Measurements from ENCODE around the gene TRIM72.
"Not testable (repeated sequence)": the region's sequence is repeated elsewhere in the genome, so short reads cannot be mapped to it uniquely, and the experiment has no call there.

TRIM72 gene

GRCh38 chr16:31186930-31187807, 26.8 kb upstream of the TRIM72 start:
- H3K36me3 Mint-ChIP-seq (ENCODE audit: low read depth) = peaks cover 89% of the 10 kb centered on the region
- no peaks in the 10 kb centered on the region for H3K27me3 Mint-ChIP-seq (ENCODE audit: low read depth)
- peak overlapping the region; percentile 18 for H3K27ac Mint-ChIP-seq
- H3K4me1 Mint-ChIP-seq (ENCODE audit: low read depth) = peaks cover 74% of the 10 kb centered on the region
- no peak overlapping the region for H3K4me3 Mint-ChIP-seq
- H3K9me3 Mint-ChIP-seq = no peaks in the 10 kb centered on the region

DNA sequence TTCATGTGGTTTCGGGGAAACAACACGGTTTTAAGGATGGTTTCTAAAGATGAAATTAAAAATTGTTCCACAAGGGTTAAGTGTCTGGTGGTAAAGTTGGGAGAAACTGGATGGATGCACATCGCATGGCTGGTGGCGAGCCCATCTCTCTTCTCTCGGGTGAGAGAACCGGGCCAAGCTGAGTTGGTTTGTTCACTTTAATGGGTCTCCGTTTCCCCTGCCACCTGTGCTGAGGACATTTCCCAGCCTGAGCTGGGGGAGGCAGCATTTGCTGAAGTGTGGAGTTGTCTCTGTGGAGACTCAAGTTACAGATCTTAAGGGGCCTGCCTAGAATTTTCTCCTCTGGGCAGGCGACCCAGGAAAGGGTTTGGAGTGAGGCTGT, 26.1 kb upstream of the TRIM72 start:
- H3K4me3 Mint-ChIP-seq = no peak overlapping the region
- no peaks in the 10 kb centered on the region for H3K9me3 Mint-ChIP-seq
- no peak overlapping the region for H3K27ac Mint-ChIP-seq
- peaks cover 68% of the 10 kb centered on the region for H3K4me1 Mint-ChIP-seq (ENCODE audit: low read depth)
- H3K27me3 Mint-ChIP-seq (ENCODE audit: low read depth) = no peaks in the 10 kb centered on the region
- H3K36me3 Mint-ChIP-seq (ENCODE audit: low read depth) = peaks cover 84% of the 10 kb centered on the region

- no peaks in the 10 kb centered on the region for H3K27me3 Mint-ChIP-seq (ENCODE audit: low read depth)
- H3K4me1 Mint-ChIP-seq (ENCODE audit: low read depth) = peaks cover 65% of the 10 kb centered on the region
- H3K36me3 Mint-ChIP-seq (ENCODE audit: low read depth) = peaks cover 81% of the 10 kb centered on the region
- H3K4me3 Mint-ChIP-seq = peak overlapping the region; percentile 9
- peak overlapping the region; percentile 29 for H3K27ac Mint-ChIP-seq
- no peaks in the 10 kb centered on the region for H3K9me3 Mint-ChIP-seq
These were observed 25.2 kb upstream of the TRIM72 start for GRCh38 chr16:31188450-31189411.

- Mint-ChIP-seq H3K4me3 (no peak overlapping the region), H3K27ac (peak overlapping the region; percentile 29), H3K9me3 (no peaks in the 10 kb centered on the region), H3K27me3 (ENCODE audit: low read depth) (no peaks in the 10 kb centered on the region), H3K4me1 (ENCODE audit: low read depth) (peaks cover 63% of the 10 kb centered on the region), H3K36me3 (ENCODE audit: low read depth) (peaks cover 78% of the 10 kb centered on the region)
These were observed 24.5 kb upstream of the TRIM72 start for GRCh38 chr16:31189412-31189778.

GRCh38 chr16:31190061-31190460, 23.9 kb upstream of the TRIM72 start:
- Mint-ChIP-seq H3K27ac (peak overlapping the region; percentile 55), H3K27me3 (ENCODE audit: low read depth) (no peaks in the 10 kb centered on the region), H3K4me1 (ENCODE audit: low read depth) (peaks cover 57% of the 10 kb centered on the region), H3K36me3 (ENCODE audit: low read depth) (peaks cover 77% of the 10 kb centered on the region), H3K9me3 (no peaks in the 10 kb centered on the region), H3K4me3 (no peak overlapping the region)

DNA sequence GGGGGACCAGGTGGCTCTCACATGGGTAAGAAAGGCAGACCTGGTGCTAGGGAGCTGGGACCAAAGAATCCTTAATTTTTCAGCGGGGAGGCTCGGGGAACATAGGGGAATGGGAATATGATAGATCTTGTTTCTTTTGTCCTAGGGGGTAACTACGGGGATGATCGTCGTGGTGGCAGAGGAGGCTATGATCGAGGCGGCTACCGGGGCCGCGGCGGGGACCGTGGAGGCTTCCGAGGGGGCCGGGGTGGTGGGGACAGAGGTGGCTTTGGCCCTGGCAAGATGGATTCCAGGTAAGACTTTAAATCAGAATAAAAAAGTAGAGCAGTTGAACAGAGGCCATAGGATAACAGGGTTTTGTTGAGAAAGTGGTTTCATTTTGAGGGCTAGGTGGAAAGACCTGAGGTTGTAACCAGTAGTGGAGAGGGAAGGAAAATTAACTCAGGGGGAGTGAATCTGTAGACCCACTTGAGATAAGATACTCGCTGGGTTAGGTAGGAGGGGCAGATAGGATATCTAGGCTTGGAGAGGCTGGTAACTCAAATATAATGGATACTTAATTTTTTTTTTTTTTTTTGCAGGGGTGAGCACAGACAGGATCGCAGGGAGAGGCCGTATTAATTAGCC, 23.0 kb upstream of the TRIM72 start:
- Mint-ChIP-seq H3K4me3 (no peak overlapping the region), H3K27ac (peak overlapping the region; percentile 61), H3K36me3 (ENCODE audit: low read depth) (peaks cover 73% of the 10 kb centered on the region), H3K27me3 (ENCODE audit: low read depth) (no peaks in the 10 kb centered on the region), H3K4me1 (ENCODE audit: low read depth) (peaks cover 48% of the 10 kb centered on the region), H3K9me3 (no peaks in the 10 kb centered on the region)

DNA sequence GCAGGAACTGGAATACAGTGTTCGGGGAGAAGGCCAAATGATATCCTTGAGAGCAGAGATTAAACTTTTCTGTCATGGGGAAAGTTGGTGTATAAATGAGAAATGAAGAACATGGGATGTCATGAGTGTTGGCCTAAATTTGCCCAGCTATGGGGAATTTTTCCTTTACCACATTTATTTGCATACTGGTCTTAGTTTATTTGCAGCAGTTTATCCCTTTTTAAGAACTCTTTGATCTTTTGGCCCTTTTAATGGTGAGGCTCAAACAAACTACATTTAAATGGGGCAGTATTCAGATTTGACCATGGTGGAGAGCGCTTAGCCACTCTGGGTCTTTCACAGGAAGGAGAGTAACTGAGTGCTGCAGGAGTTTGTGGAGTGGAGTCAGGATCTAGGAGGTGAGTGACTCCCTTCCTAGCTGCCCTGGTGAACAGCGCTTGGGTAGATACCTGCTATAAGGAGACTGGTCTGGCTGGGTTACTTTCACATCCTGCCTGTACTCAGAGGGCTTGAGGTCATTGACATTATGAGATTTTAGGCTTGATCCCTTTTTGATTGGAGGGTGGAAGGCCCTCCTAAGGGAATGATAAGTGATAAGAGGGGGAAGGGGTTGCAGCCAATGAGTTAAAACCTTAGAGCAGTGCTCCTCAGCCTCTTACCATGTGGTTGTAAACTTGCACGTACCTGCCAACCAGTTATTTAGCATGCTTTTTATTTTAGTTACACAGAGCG, 22.1 kb upstream of the TRIM72 start:
- H3K27me3 Mint-ChIP-seq (ENCODE audit: low read depth) = no peaks in the 10 kb centered on the region
- no peaks in the 10 kb centered on the region for H3K9me3 Mint-ChIP-seq
- peak overlapping the region; percentile 31 for H3K27ac Mint-ChIP-seq
- peaks cover 43% of the 10 kb centered on the region for H3K4me1 Mint-ChIP-seq (ENCODE audit: low read depth)
- peaks cover 69% of the 10 kb centered on the region for H3K36me3 Mint-ChIP-seq (ENCODE audit: low read depth)
- H3K4me3 Mint-ChIP-seq = no peak overlapping the region

DNA sequence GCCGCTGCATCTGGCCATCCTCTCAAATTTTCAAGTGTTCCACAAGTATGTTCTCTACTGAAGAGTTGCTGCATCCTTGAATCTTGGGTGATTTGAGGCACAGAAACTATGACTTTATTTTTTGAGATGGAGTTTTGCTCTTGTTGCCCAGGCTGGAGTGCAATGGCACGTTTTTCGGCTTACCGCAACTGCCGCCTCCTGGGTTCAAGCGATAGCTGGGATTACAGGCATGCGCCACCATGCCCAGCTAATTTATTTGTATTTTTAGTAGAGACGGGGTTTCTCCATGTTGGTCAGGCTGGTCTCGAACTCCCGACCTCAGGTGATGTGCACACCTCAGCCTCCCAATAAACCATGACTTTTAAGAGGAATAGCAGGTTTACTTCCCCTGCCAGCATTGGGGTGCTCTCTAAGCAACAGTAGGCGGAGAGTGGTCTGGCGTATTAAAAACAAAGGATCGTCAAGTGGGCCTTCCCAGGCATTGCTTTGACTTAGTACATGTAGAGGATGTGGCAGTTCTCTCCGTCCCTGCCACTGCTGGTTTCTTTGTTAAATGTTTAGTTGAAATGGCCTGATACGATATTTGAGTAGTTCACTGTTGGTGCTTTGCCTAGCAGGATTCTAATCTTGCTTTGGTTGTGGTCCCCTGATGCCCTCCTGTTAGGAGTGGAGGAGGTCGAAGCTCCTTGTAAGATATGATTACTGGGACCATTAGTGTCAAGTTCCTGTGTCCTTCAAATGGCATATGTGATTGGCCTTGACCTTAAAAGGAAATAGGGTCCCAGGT, 20.9 kb upstream of the TRIM72 start:
- Mint-ChIP-seq H3K4me3 (no peak overlapping the region), H3K27me3 (ENCODE audit: low read depth) (no peaks in the 10 kb centered on the region), H3K4me1 (ENCODE audit: low read depth) (peaks cover 41% of the 10 kb centered on the region), H3K9me3 (no peaks in the 10 kb centered on the region), H3K27ac (no peak overlapping the region), H3K36me3 (ENCODE audit: low read depth) (peaks cover 62% of the 10 kb centered on the region)

DNA sequence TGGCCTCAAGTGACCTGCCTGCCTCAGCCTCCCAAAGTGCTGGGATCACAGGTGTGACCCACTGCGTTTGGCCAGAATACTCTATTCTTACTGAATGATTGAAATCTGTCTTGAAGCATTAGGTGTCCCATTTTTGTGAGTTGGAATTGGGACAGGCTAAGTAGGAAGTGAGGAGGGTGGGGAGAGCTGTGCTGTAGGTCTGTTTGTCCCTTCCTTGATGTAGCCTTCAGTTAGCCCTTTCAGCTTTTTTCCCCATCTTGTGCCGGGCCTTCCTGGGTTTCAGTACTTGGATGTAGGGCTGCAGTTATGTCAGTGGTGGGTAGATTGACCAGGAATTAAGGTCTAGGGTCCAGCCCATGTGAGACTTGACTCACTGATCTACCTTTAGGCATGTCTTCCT, 20.0 kb upstream of the TRIM72 start:
- Mint-ChIP-seq H3K9me3 (no peaks in the 10 kb centered on the region), H3K27me3 (ENCODE audit: low read depth) (no peaks in the 10 kb centered on the region), H3K4me1 (ENCODE audit: low read depth) (peaks cover 45% of the 10 kb centered on the region), H3K4me3 (no peak overlapping the region), H3K27ac (no peak overlapping the region), H3K36me3 (ENCODE audit: low read depth) (peaks cover 57% of the 10 kb centered on the region)

- no peaks in the 10 kb centered on the region for H3K27me3 Mint-ChIP-seq (ENCODE audit: low read depth)
- peak overlapping the region; percentile 32 for H3K27ac Mint-ChIP-seq
- H3K4me1 Mint-ChIP-seq (ENCODE audit: low read depth) = peaks cover 48% of the 10 kb centered on the region
- no peak overlapping the region for H3K4me3 Mint-ChIP-seq
- peaks cover 52% of the 10 kb centered on the region for H3K36me3 Mint-ChIP-seq (ENCODE audit: low read depth)
- H3K9me3 Mint-ChIP-seq = no peaks in the 10 kb centered on the region
These were observed 19.0 kb upstream of the TRIM72 start for GRCh38 chr16:31194898-31195297.

- not testable (repeated sequence) for H3K27ac Mint-ChIP-seq; H3K4me3 Mint-ChIP-seq; H3K9me3 Mint-ChIP-seq; H3K27me3 Mint-ChIP-seq (ENCODE audit: low read depth)
- Mint-ChIP-seq H3K4me1 (ENCODE audit: low read depth) (peaks cover 46% of the 10 kb centered on the region), H3K36me3 (ENCODE audit: low read depth) (peaks cover 45% of the 10 kb centered on the region)
These were observed 18.1 kb upstream of the TRIM72 start for GRCh38 chr16:31195861-31196260.

- H3K4me3 Mint-ChIP-seq = no peak overlapping the region
- H3K36me3 Mint-ChIP-seq (ENCODE audit: low read depth) = peaks cover 44% of the 10 kb centered on the region
- no peak overlapping the region for H3K27ac Mint-ChIP-seq
- H3K27me3 Mint-ChIP-seq (ENCODE audit: low read depth) = no peaks in the 10 kb centered on the region
- peaks cover 49% of the 10 kb centered on the region for H3K4me1 Mint-ChIP-seq (ENCODE audit: low read depth)
- no peaks in the 10 kb centered on the region for H3K9me3 Mint-ChIP-seq
These were observed 17.4 kb upstream of the TRIM72 start for GRCh38 chr16:31196324-31197088.

Measured in T-helper 1 cell treated with Interleukin-12 subunit alpha and Interleukin-12 subunit beta and Interleukin-4 antibody, amounts not matched to agents 30 μg/mL and 1 μg/mL, for 36 hours (primary cell).